ENCODE data around the gene MAP3K1. TPM values are rescaled to one million over a fixed set of nuclear protein-coding genes. Genes with fewer than 3 reads are reported as not detected.

The MAP3K1 gene
- total RNA-seq, 1 experiment from 2014 or later: 8.5 TPM

DNA sequence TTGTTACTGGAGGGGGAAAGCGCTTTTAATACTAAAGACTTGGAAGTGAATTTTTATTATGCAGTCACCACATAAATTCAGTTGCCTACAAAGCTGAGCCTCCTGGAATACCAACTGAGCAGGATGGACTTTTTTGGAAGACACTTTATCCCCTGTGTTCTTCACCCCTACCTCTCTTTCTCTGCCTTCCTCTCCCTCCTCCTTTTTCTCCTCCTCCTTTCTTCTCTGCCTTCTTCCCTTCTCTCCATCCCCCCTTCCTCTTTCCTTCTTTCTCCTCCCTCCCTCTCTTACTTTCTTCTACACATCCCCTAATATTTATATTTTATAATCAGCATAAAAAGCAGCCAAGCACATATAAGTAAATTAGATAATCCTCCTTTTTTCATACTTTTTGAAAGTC is 39.6 kb downstream of the MAP3K1 start (continued):
- TF ChIP-seq, protein P1, sequence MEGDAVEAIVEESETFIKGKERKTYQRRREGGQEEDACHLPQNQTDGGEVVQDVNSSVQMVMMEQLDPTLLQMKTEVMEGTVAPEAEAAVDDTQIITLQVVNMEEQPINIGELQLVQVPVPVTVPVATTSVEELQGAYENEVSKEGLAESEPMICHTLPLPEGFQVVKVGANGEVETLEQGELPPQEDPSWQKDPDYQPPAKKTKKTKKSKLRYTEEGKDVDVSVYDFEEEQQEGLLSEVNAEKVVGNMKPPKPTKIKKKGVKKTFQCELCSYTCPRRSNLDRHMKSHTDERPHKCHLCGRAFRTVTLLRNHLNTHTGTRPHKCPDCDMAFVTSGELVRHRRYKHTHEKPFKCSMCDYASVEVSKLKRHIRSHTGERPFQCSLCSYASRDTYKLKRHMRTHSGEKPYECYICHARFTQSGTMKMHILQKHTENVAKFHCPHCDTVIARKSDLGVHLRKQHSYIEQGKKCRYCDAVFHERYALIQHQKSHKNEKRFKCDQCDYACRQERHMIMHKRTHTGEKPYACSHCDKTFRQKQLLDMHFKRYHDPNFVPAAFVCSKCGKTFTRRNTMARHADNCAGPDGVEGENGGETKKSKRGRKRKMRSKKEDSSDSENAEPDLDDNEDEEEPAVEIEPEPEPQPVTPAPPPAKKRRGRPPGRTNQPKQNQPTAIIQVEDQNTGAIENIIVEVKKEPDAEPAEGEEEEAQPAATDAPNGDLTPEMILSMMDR (IDR thresholded peaks at IDR 0.05 in 2 of 3, conservative IDR thresholded peaks at IDR 0.05 in 1 of 3; ENCODE audit: borderline replicate concordance in 1 of 3, insufficient read depth in 1 of 3, low read depth in 2 of 3, low read length in 2 of 3): no peak

- ChIA-PET POLR2A (no interaction called here), RAD21 (ENCODE audit: low non-redundant PET in 1 of 2, low total read pairs in 2 of 2, uncharacterized antibody in 2 of 2, unreplicated experiment in 2 of 2) (no interaction called here), CTCF (no interaction called here)
- H4K20me1 ChIP-seq (ENCODE audit: insufficient read depth): no peaks in the 10 kb centered on the region
- H3K9me3 ChIP-seq (ENCODE audit: control insufficient read depth in 1 of 2, insufficient read depth in 1 of 2, low read depth in 1 of 2, low read length in 2 of 2): no peaks in the 10 kb centered on the region
- H3K27me3 ChIP-seq (ENCODE audit: insufficient read depth, low read length): no peaks in the 10 kb centered on the region
- intact Hi-C loops (cut with micrococcal nuclease): no loop called here
- no TSS peak for BruUV-seq (replicated peaks)
- 0 out of 4 replicates have a peak, but pooled peaks cover 0 to 4% of the 10 kb centered on the region in 2 experiments for H3K36me3 ChIP-seq (ENCODE audit: control insufficient read depth in 1 of 2, insufficient read depth in 2 of 2, low read length in 2 of 2)
- no peak for ATAC-seq
- H3K9me2 ChIP-seq (ENCODE audit: insufficient read depth): no peaks in the 10 kb centered on the region
- no peak overlapping the region for H2AFZ ChIP-seq (ENCODE audit: low read depth, low read length, poor library complexity, severe bottlenecking)
- H3K4me2 ChIP-seq (ENCODE audit: low read length): no peak overlapping the region
- no peaks in the 10 kb centered on the region for H3K79me2 ChIP-seq (ENCODE audit: insufficient read depth, low read length)
- H3K27ac ChIP-seq (ENCODE audit: low read depth, low read length): no peak overlapping the region
- no peak overlapping the region for H3K4me3 ChIP-seq (replicated peaks in 1 of 2; ENCODE audit: low read depth in 1 of 2, low read length in 2 of 2)
- no peak for DNase-seq (ENCODE audit: low read depth, low spot score)
- H3K9ac ChIP-seq (ENCODE audit: low read length): no peak overlapping the region
- TF ChIP-seq ZFX (IDR thresholded peaks at IDR 0.05): no peak
- TF ChIP-seq EZH2phosphoT487 (IDR thresholded peaks at IDR 0.05; ENCODE audit: borderline replicate concordance): no peak
- TF ChIP-seq FOSL1 (IDR thresholded peaks at IDR 0.05; ENCODE audit: low read depth): no peak
- no peak for TF ChIP-seq ZBTB33 (IDR thresholded peaks at IDR 0.05; ENCODE audit: extremely low read depth, insufficient replicate concordance, low read length)
- no peak for TF ChIP-seq ZNF274 (IDR thresholded peaks at IDR 0.05; ENCODE audit: low read depth, low read length)
- TF ChIP-seq ELF1 (IDR thresholded peaks at IDR 0.05; ENCODE audit: borderline replicate concordance, low read depth): no peak
- TF ChIP-seq SRF (IDR thresholded peaks at IDR 0.05; ENCODE audit: low read depth): no peak
- TF ChIP-seq POLR2A (IDR thresholded peaks at IDR 0.05; ENCODE audit: borderline replicate concordance, extremely low read depth, insufficient read depth, insufficient read length): no peak
- TF ChIP-seq POLR2AphosphoS5 (IDR thresholded peaks at IDR 0.05; ENCODE audit: low read depth, low read length): no peak
- no peak for TF ChIP-seq CEBPB (IDR thresholded peaks at IDR 0.05; ENCODE audit: low read depth)
- no peak for TF ChIP-seq TCF7L2 (IDR thresholded peaks at IDR 0.05; ENCODE audit: borderline replicate concordance, extremely low read depth, insufficient read depth, insufficient read length)
- TF ChIP-seq MAX (IDR thresholded peaks at IDR 0.05): no peak
- TF ChIP-seq SP1 (IDR thresholded peaks at IDR 0.05; ENCODE audit: low read depth): no peak
- no peak for TF ChIP-seq YY1 (IDR thresholded peaks at IDR 0.05; ENCODE audit: extremely low read depth, insufficient replicate concordance, low read depth, low read length)
- TF ChIP-seq EZH2 (IDR thresholded peaks at IDR 0.05): no peak
- H3K4me1 ChIP-seq (ENCODE audit: control insufficient read depth in 1 of 2, insufficient read depth in 2 of 2, low read length in 2 of 2): no peaks in the 10 kb centered on the region
Measured at GRCh38 chr5:56856541-56857178, 41.3 kb downstream of the MAP3K1 start.
